ENCODE results near the gene ZNF322.

The ZNF322 gene

DNA sequence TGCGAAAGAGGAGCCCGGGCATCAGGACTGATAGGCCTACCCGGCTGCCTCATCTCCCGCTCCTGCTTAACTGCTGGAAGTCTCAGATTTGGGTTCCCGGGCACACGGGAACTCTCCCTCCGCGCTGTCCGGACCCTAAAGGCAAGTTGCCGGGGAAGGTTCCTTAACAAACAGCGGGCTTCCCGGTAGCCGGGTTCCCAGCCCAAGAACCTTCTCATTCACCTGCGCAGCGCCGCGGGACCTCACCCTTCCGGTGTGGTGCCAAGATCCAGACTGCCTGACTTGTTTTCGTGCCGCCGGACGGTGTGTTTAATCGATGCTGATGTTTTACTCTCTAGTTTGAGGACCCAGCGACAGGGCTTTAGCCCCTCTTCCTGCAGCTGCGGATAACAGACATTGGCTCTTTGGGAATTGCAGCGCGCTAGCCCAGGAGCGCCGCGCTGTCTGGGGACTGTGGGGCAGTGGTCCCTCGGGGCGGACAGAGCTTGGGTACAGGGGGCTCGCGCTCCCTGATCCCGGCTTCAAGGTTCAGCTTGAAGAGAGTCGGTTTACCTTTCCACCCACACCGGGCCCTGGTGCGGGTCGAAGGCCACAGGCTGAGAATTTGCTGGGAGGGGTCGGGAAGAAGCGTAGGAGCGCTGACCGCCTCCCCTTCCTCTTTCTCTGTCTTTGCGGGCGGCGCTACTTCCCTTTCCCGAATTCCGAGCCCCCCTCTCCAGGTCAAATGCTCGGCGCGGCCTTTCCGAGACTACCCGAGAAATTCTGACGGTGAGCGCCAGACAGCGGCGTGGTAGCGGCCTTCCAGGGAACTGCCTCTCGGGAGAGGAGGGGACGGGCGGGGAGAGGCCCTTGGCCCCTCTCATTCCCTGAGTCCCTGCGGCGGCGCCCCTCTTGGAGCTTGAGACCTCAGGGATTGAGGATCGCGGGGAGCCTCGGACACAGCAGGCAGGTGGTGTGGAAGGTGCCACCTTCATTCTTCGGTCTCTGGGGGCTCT lies 45.6 kb downstream of the ZNF322 start:
- peak; percentile 43 for DNase-seq

DNA sequence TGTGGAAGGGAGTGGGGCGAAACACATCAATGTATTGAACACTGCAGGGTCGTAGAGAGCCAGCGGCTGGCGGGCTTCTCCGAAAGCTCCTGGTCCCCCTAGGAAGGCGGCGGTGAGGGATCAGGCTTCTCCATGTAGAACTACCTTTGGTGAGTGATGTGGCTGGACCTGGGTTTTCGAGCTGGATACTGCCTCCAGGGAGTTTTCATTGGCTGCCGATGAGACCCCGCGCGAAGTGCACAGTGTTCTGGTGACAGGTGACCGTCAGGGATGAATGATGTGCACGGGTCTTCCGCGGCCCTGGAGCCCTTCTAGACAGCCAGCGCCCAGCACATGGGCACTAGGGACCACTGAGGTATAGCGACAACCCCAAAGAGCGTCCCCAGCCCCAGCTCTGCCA lies 46.3 kb downstream of the ZNF322 start:
- no peak for DNase-seq

DNA sequence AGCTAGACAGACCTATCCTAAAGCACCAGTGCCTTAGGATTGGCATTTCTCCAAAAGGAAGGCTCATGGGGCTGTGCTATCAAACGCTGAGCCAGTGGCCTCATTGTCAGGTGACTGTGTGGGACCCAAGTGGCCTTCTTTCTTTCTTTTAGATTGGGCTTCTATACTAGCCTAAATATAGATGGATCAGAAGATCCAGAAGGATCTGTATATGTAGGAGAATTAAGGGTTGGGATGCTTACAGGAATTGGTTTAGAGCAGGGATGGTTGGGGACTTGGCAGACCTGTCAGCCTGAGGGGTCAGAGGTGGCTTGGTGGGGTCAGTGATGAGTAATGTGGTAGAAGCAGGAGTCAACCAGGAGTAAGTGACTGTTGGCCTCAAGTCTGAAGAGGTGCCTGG lies 47.9 kb downstream of the ZNF322 start:
- DNase-seq = no peak

DNA sequence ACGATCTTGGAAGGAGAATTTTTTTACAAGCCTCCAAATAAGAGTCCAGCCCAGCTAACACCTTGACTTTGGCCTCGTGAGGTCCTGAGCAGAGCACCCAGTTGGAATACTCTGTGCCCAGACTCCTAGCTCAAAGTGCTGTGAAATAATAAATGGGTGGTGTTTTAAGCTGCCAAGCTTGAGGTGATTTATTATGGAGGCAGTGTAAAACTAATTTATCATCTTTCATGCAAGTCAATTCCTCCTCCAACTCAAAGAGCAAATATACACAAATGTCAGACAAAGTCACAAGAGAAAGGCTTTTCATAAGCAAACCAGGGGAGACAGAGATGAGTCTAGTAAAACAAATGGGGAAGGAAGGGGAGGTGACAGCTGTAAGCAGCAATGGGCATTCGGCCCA lies 50.1 kb downstream of the ZNF322 start:
- no peak for DNase-seq

DNA sequence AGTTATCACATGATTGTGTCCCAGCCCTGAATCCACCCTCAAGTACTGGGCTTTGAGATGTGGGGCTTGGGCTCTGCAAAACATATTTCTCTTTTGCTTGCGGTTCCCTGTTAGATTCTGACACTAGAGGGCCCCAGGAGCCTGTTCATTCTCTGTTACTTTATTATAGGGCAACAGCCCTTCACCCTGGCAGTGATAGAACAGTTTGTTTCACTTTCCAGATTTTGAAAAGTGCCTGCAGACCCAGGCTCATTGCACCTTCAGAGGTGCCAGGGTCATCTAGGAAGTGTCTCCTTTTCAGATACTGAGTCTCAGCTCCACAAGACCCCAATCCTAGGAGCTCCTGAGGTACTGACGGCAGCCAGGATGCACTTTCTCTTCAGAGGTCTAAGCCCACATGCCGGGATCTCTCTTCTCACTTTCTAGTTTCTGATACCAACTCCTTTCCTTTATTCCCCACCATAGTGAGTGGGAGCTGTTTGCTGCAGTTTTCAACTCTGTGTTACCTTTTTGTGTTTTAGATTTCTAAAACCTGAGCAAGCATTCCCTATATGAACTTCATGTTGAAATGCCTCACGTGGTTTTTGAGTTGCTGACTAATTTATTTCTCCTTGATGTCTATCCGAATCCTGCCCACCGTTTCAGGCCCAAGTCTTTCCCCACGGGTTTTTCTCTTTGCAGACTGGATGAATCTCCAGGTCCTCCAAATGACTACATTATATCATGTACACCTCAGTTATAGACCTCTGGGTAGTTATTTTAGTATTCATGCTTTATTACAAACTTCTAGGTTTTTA lies 51.9 kb downstream of the ZNF322 start:
- DNase-seq = peak; percentile 82

DNA sequence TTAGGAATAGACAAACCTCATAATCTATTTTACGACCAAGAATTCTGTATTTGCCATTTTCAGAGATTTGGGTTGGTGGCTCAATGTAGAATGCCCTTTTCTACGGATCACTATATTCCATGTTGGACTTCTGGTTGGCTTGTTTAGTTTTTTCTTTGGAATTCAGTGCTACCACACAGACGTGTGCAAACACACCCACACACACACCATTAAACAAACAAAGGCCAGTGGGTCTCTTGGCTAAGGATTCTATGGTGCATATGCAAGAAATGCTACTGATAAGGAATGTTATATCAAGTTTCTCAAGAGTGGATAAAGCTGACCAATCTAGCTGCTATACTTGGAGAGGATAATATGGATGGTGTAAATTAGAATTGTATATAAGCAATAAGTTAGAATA lies 54.7 kb downstream of the ZNF322 start:
- no peak for DNase-seq

DNA sequence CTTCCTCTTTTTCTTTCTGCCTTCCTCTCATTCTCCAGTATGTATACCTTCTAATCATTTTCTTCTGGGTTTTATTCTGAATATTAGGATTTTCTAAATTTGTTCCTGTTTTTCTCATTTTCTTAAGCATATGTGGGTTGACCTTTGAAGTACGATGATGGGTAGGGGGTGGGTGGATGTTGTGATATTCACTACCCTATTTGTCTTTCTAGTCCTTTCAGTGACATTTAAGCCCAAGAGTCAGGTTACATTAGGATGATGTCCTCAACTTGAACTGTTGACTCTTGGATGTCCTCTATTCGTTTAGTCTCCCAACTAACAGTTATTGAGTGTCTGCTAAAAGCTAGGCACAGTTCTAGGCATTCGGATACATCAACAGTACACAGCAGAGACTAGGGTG lies 55.5 kb downstream of the ZNF322 start:
- no peak for DNase-seq

DNA sequence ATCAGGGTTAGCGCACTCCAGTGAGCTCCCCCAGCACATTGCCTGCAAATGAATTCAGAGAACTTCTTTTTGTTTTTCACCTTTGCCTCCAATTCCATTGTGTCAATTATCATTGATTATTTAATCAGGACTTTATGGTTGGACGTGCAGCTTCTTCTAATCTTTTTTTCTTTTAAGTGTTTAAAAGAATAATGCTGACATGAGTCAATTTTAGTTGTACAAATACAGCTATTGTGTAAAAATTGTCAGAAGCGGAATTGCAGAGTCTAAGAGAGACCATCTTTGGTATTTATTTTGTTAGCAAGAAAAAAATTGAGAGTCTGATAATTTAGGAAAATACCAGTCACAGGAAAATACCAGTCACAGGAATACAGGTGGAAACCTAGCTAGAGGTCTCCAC lies 57.3 kb downstream of the ZNF322 start:
- no peak for DNase-seq

DNA sequence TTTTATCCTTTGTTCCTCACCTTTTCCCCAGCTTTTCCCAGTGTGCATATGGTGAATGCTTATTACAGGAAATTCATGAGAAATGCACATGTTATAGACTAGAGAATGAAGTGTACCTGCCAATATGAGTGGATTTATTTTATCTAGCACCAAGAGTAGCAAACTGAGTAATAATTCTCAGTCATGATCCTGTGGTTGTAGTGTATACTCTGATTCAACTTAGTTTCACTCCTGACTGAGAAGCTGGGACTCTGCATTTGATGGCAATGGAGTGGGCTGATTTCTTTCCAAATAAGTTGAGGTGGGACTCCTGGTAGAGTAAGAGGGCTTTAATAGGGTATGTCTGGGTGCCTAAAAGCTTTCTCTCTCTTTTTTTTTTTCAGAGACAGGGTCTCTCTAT lies 58.8 kb downstream of the ZNF322 start:
- DNase-seq = no peak

DNA sequence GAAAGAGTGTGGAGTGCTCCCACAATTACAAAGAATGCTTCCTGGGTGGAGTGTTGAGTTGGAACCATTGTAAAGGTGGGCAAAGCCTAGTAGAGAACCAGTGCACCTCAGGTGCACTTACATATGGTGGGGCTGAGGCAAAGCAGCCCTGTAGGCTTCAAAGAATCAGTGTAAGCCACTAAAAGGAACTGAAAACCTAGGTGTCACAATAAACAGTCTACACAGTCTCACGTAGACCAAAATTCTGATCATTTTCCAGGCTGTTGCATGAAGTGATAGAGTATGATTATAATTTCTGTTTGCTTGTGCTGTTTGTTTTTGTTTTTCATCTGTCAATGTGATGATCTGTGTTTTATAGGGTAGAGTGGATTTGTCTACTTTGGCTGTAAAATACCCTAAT lies 60.0 kb downstream of the ZNF322 start:
- no peak for DNase-seq

DNA sequence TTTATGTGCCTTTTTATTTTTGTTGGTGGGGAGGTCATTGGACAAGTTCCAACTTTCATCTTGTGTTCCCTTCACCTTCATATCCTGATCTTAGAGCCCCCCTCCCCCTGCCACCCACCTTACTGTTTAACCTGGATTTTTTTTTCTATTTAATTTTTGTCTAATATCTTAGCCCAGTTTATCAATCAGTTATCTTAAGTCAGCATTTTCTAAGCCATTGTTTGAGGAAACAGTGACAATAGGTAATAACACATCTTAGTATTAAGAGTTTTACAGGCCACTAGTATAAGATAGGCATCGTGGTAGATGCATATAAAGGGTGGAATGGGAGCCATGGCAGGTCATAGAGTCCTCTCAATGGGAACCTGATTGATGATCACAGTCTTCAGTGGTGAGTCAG lies 60.4 kb downstream of the ZNF322 start:
- DNase-seq = no peak

DNA sequence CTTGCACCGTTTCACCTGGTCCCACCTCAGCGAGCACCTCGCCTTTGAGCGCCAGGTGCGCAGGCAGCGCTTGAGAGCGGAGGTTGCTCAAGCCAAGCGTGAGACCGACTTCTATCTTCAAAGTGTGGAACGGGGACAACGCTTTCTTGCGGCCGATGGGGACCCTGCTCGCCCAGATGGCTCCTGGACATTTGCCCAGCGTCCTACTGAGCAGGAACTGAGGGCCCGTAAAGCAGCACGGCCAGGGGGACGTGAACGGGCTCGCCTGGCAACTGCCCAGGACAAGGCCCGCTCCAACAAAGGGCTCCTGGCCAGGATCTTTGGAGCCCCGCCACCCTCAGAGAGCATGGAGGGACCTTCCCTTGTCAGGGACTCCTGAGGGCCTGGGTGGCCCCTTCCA lies 61.3 kb downstream of the ZNF322 start:
- DNase-seq = no peak

DNA sequence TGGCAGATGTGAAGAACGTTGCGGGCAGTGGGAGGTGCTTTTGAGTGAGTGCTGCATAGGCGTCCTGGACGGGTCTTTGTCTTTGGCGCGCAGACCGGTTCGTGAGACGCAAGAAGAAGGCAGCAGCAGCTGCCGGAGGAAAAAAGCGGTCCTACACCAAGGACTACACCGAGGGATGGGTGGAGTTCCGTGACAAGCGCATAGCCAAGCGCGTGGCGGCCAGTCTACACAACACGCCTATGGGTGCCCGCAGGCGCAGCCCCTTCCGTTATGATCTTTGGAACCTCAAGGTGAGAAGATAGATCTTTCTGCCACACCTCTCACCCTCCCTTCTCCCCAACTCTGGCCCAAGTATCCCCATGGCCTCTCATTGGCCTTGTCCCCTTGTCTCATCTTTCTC lies 61.7 kb downstream of the ZNF322 start:
- DNase-seq = peak; percentile 20

DNA sequence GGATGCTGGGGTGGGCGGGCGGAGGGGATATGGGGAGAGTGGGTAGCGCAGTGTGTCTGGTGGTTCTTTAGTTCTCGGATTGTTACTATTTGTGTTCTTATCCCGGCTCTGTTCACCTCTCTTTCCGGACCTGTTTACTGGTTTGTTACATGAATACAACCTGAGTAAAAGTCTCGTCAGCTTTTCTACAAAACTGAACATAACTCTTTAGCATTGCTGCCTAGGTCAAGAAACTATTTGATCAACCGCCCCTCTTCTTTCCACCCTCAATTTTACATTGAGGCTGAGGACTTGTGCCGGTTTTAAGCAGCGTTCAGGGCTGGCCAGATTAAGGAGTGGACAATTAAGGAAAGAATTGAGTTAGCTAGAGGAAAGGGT lies 62.2 kb downstream of the ZNF322 start:
- DNase-seq = no peak

DNA sequence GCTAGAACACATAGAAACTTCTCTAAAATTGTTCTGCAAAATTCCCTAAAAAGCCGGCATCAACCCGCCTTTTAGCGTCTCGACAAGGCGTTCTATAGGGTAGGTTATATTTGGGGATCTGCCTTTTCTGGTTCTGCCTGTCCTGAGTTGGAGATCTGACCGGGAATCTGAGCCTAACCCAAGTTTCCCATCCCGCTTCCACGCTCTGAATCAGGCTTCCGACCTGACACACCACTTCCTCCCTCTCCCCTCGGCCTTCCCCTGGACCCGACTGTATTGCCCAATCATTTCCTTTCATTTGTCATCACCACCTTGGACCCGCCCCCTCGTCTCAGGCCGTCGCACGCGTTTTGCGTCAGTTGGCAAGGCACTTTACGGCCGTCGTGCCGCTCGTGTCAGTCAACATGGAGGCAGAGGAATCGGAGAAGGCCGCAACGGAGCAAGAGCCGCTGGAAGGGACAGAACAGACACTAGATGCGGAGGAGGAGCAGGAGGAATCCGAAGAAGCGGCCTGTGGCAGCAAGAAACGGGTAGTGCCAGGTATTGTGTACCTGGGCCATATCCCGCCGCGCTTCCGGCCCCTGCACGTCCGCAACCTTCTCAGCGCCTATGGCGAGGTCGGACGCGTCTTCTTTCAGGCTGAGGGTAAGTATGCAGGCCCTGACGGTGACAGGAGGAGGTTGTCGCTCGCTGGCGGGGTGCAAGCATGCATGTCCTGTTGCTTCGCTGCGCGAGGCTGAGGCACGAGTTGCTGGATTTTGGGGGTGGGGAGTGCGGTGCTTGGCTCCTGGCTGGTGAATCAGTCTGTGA lies 62.8 kb downstream of the ZNF322 start, which contains the start of gene ABT1:
Gene ABT1 (plus strand): TSS at position 375 of the 810 bp plus-strand sequence. CDS start 30 bp downstream, at position 405.
- DNase-seq = peak; percentile 99

DNA sequence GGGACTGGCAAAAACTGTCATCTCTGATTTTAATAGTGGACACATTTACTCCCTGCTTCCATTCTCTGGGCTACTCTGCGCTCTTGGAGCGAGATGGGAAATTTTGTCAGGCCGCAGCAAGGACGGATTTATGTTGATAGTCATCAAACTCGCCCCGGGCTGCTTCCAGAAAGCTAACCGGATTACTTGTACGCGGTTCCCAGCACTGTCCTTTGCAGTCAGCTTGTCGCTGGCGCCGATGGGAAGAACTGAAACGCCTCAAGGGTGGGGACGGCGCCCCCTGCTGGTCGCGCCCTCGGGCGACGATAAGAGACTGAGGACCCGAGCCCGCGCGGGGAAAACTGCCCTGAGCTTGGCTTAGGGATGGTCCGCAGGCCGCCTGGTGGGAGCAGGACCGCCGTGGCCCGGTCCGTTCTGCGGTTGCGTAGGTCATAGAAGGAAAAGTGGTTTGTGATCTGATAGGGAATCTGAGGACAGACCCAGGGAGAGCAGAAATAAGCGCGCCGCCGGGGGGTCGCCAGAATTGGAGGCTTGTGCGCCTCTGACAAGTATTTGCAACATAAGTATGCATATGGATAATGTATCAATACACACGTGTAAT lies 63.8 kb downstream of the ZNF322 start:
- peak; percentile 99 for DNase-seq

DNA sequence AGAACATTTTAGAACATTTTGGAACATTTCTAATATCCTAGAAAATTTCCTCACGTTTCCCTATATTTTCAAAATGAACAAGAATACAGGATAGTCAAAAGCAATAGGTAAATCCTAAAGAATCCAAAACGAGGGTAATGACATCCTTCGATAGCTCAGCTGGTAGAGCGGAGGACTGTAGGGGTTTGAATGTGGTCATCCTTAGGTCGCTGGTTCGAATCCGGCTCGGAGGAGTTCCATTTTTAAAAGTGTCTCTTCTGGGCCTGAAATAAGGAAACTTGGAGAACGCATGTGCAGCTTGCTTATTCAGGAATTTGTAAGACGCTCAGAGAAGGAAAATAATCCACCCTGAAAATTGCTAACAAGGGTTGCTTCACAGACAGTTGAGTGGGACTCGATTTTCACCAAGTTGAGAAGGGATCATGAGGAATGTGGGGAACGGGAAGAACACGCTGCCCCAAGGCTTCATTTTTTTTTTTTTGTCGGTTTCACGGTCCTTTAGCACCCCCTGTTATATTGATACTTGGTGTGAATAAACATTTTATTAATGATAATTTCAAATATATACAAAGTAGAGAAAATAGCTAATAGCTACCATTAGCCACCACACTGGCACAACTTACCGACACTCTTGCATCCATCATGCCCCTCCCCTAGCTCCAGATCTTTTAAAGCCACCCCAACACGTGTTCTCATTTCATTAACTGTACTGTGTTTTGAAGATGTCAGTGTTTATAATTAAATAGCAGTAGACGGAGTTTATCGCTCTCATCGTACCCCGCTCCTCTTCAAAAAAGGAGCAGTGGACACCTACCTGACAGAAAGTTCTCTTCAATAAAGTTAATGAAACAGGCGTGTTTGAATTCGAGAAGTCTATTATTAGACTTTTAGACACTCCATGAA lies 64.6 kb downstream of the ZNF322 start:
- peak; percentile 61 for DNase-seq

DNA sequence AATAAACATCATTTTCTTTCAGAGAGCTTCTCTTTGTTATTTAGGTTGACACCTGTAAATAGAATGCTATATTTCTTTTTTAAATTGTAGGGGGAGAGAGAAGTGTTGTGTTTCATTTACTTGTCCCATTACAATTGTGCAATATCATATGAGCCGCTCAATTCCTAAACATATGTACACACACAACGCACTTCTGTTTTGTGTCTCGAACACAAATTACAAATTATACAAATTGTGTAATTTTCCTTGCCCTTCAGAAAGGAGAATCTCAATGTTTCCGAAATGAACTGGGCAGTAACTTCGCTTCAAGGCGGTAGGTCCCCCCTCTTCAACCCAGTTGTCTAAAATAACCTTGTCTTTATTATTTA lies 65.4 kb downstream of the ZNF322 start:
- DNase-seq = no peak

DNA sequence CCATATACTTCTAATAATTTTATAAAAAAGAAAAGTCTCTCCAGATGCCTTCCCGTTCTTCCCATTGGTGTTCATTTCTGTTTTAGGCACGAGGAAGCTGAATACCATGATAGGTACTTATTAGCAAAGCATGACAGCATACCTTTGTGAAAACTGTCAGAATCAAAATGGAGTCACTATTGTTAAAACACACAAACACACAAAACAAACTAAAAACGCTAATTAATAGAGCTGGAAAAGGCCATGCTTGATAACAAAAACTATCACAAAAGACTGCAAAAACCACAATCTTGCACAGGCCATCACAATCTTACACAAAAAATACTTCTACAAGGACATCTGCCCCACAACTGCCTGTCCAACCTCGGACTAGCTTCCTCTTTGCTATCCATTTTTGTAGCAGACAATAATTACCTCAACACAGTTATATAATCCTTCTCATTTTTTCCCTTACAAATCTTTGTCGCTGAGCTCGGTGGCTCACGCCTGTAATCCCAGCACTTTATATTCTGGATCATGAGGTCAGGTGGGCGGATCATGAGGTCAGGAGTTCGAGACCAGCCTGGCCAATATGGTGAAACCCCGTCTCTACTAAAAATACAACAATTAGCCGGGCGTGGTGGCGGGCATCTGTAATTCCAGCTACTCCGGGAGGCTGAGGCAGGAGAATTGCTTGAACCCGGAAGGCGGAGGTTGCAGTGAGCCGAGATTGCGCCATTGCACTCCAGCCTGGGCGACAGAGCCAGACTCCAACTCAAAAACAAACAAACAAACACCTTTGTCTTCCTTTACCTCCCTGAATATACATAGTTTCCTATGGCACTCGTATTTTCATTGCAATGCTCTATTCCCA lies 66.0 kb downstream of the ZNF322 start:
- no peak for DNase-seq

DNA sequence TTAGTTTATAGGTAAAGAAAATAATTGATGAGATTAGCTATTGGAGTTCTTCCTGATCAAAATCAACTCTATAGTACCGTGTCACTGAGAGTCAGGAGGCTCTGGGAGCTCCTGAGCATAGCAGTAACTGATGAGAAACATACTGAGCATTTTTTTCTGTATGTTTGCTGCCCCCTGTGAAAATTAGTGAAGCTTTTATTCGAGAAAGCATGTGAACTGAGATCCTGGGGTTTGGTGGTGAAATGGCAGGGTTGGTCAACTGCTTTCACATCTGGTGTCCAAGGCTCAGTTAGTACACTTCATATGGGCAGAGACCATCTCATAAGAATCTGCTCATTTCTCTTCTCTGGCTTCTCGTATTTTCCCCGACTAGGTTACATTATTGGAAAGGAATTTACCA lies 66.9 kb downstream of the ZNF322 start:
- no peak for DNase-seq

DNA sequence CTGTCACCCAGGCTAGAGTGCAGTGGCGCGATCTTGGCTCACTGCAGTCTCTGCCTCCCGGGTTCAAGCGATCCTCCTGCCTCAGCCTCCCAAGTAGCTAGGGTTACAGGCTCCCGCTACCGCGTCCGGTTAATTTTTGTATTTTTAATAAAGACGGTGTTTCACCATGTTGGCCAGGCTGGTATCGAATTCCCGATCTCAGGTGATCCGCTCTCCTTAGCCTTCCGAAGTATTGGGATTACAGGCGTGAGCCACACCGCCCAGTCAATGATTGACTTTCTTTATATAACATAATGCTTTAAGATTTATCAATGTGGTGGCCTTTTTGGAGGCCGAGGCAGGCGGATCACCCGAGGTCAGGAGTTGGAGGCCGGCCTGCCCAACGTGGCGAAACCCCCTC lies 70.6 kb downstream of the ZNF322 start:
- no peak for DNase-seq
